ENCODE measurements around the gene ARL6IP4. TPM values are rescaled to one million over a fixed set of nuclear protein-coding genes. Genes with fewer than 3 reads are reported as not detected.

ARL6IP4 gene
- total RNA-seq, 1 experiment from 2014 or later: 133 TPM

DNA sequence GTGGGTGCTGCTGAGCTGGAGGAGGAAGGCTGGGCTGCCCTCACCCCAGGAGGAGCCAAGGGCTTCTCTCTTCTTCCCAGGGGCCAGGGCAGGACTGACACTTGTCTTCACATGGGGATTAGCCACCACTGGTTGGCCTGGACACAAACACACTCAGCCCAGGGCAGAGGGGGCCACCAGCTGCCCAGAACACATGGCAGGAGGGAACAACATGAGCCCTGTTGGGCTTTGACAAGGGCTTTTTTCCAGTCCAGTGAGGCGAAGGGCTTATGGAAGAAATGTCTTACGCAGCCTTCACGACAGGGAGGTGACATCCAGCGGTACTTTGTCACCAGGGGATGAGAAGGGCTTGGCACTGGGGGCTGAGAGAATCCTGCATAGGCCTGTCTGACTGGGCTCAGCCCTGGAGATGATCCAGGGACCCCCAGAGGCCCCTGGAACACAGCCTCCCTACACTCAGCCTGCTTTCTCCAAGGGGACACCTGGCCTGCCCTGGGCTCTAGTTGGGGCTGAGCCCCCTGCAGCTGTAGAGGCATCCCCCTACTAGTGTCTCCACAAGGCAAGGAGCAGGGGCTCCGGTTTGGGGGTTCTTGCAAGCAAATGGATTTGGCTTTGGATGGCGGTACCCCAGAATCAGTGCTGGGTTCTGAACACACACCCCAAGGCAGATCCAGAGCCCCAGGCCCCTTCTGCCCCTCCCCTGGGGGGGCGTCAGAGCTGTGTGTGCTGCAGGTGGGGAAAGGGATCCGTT lies 18.9 kb downstream of the ARL6IP4 start (continued):
- TF ChIP-seq, protein P1, sequence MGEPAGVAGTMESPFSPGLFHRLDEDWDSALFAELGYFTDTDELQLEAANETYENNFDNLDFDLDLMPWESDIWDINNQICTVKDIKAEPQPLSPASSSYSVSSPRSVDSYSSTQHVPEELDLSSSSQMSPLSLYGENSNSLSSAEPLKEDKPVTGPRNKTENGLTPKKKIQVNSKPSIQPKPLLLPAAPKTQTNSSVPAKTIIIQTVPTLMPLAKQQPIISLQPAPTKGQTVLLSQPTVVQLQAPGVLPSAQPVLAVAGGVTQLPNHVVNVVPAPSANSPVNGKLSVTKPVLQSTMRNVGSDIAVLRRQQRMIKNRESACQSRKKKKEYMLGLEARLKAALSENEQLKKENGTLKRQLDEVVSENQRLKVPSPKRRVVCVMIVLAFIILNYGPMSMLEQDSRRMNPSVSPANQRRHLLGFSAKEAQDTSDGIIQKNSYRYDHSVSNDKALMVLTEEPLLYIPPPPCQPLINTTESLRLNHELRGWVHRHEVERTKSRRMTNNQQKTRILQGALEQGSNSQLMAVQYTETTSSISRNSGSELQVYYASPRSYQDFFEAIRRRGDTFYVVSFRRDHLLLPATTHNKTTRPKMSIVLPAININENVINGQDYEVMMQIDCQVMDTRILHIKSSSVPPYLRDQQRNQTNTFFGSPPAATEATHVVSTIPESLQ (CRISPR knock-in tag; IDR thresholded peaks at IDR 0.05): no peak
- TF ChIP-seq RELA (CRISPR knock-in tag; IDR thresholded peaks at IDR 0.05; ENCODE audit: borderline replicate concordance): no peak
- TF ChIP-seq ZNF138 (CRISPR knock-in tag; conservative IDR thresholded peaks at IDR 0.05): no peak
- TF ChIP-seq, protein P2, sequence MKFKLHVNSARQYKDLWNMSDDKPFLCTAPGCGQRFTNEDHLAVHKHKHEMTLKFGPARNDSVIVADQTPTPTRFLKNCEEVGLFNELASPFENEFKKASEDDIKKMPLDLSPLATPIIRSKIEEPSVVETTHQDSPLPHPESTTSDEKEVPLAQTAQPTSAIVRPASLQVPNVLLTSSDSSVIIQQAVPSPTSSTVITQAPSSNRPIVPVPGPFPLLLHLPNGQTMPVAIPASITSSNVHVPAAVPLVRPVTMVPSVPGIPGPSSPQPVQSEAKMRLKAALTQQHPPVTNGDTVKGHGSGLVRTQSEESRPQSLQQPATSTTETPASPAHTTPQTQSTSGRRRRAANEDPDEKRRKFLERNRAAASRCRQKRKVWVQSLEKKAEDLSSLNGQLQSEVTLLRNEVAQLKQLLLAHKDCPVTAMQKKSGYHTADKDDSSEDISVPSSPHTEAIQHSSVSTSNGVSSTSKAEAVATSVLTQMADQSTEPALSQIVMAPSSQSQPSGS (CRISPR knock-in tag; IDR thresholded peaks at IDR 0.05; ENCODE audit: borderline replicate concordance, low read depth): no peak
- TF ChIP-seq, protein P3, sequence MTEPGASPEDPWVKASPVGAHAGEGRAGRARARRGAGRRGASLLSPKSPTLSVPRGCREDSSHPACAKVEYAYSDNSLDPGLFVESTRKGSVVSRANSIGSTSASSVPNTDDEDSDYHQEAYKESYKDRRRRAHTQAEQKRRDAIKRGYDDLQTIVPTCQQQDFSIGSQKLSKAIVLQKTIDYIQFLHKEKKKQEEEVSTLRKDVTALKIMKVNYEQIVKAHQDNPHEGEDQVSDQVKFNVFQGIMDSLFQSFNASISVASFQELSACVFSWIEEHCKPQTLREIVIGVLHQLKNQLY (CRISPR knock-in tag; IDR thresholded peaks at IDR 0.05): no peak

- H3K4me3 Mint-ChIP-seq: no peak overlapping the region
- no peaks in the 10 kb centered on the region for H3K9me3 Mint-ChIP-seq
- ChIA-PET CTCF (interaction anchor here (0.8 kb wide), 1 partner anchor 11 kb away, joined by 3 read pairs; no protein-coding TSS in a partner anchor), POLR2A (no interaction called here)
- H3K4me1 Mint-ChIP-seq: no peaks in the 10 kb centered on the region
- H3K27ac Mint-ChIP-seq: no peak overlapping the region
- no peak for ATAC-seq
- no peaks in the 10 kb centered on the region for H3K36me3 Mint-ChIP-seq
- TF ChIP-seq ZNF532 (CRISPR knock-in tag; IDR thresholded peaks at IDR 0.05; ENCODE audit: borderline replicate concordance) (no peak), CTCF (IDR thresholded peaks at IDR 0.05) (no peak), ETV6 (CRISPR knock-in tag; IDR thresholded peaks at IDR 0.05) (no peak), ZNF423 (CRISPR knock-in tag; IDR thresholded peaks at IDR 0.05) (no peak), RORB (CRISPR knock-in tag; IDR thresholded peaks at IDR 0.05) (no peak), NFYB (CRISPR knock-in tag; conservative IDR thresholded peaks at IDR 0.05; ENCODE audit: low read depth) (no peak), GRHL2 (CRISPR knock-in tag; IDR thresholded peaks at IDR 0.05; ENCODE audit: insufficient replicate concordance, severe bottlenecking) (no peak), FOXJ3 (CRISPR knock-in tag; IDR thresholded peaks at IDR 0.05; ENCODE audit: borderline replicate concordance) (no peak), MXD4 (CRISPR knock-in tag; IDR thresholded peaks at IDR 0.05; ENCODE audit: borderline replicate concordance) (no peak), ZNF281 (CRISPR knock-in tag; IDR thresholded peaks at IDR 0.05) (no peak), ZNF671 (CRISPR knock-in tag; IDR thresholded peaks at IDR 0.05) (no peak), NFE2L1 (CRISPR knock-in tag; IDR thresholded peaks at IDR 0.05) (no peak)
- TF ChIP-seq, protein P4, sequence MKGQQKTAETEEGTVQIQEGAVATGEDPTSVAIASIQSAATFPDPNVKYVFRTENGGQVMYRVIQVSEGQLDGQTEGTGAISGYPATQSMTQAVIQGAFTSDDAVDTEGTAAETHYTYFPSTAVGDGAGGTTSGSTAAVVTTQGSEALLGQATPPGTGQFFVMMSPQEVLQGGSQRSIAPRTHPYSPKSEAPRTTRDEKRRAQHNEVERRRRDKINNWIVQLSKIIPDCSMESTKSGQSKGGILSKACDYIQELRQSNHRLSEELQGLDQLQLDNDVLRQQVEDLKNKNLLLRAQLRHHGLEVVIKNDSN (CRISPR knock-in tag; IDR thresholded peaks at IDR 0.05): no peak
- H3K27me3 Mint-ChIP-seq (ENCODE audit: low read depth): no peaks in the 10 kb centered on the region
- no peak for DNase-seq (ENCODE audit: low spot score)
Observed at GRCh38 chr12:122999986-123000420, 19.5 kb downstream of the ARL6IP4 start.

Measured in WTC11 (cell line).